Dermis blood vessel endothelial cell (primary cell): ENCODE data around the gene AKAIN1. TPM values are rescaled to one million over a fixed set of nuclear protein-coding genes. Genes with fewer than 3 reads are reported as not detected.

Experiments used
- total RNA-seq: library from RNA; depleted of rRNA; stranded (reverse); fragments of >200 nt; gene quantifications from 2 replicates; pipeline ENCODE4 v1.2.3, GENCODE V29; 2014

AKAIN1 gene
- total RNA-seq, 1 donor from 2014 or later = not detected

Other genes with a start within 250 kb of the AKAIN1 start
- gene ZBTB14, start 98.5 kb upstream of the AKAIN1 start, total RNA-seq = 15.6 and 17.9 TPM in 2 replicates